Thoracic aorta (tissue), 2 donors: ENCODE measurements around the gene CD2BP2. TPM values are rescaled to one million over a fixed set of nuclear protein-coding genes. Genes with fewer than 3 reads are reported as not detected.

Experiments
- ATAC-seq: fragments of 150-250 bp; one replicate; pipeline ENCODE4 v1.8.0; 2017; ENCODE audit warnings: low read depth; ENCODE audit not compliant: insufficient number of reproducible peaks, low FRiP score
- DNase-seq: peaks from one replicate; pipeline ENCODE4 v3.0.0-alpha.2; 2020; ENCODE audit warnings: low spot score
- H3K27ac ChIP-seq, 2 donors: fragments of 200-600 bp; sonication (generic); 1 replicate in 1 of 2; 2 replicates in 1 of 2; pipeline ENCODE4 v1.5.1; 2016; ENCODE audit warnings: mild to moderate bottlenecking in 2 of 2, moderate library complexity in 2 of 2
- H3K27me3 ChIP-seq: fragments of 200-600 bp; sonication (generic); replicated peaks from 2 replicates; pipeline ENCODE4 v1.6.0; 2016; ENCODE audit warnings: mild to moderate bottlenecking; ENCODE audit not compliant: insufficient read depth
- H3K36me3 ChIP-seq: fragments of 200-600 bp; sonication (generic); one replicate; pipeline ENCODE4 v1.5.1; 2016
- H3K4me1 ChIP-seq, 2 donors: fragments of 200-600 bp; sonication (generic); 1 replicate in 1 of 2; 2 replicates in 1 of 2; pipeline versions ENCODE4 v1.5.1 to v1.6.0; 2016; ENCODE audit warnings: low read depth in 2 of 2, mild to moderate bottlenecking in 1 of 2; ENCODE audit not compliant: control insufficient read depth in 1 of 2
- H3K4me3 ChIP-seq: fragments of 200-600 bp; sonication (generic); 2 replicates; pipeline ENCODE4 v1.5.1; 2016; ENCODE audit warnings: mild to moderate bottlenecking
- H3K9me3 ChIP-seq: fragments of 200-600 bp; sonication (generic); 2 replicates; pipeline ENCODE4 v1.5.1; 2016
- CTCF ChIP-seq: fragments of 200-600 bp; sonication (generic); IDR thresholded peaks from one replicate; pipeline ENCODE4 v1.5.1; 2019; ENCODE audit warnings: antibody characterized with exemption
- total RNA-seq, 2 donors: library from RNA; depleted of rRNA; stranded (reverse); fragments of >200 nt; gene quantifications; one replicate each; pipeline versions ENCODE4 v1.1.0 to v1.2.3, GENCODE V29; 2016

CD2BP2 gene
- total RNA-seq, 2 donors from 2014 or later: 31.4 to 52.0 TPM

- TF ChIP-seq CTCF: no peak
- Histone ChIP-seq H3K4me3 (no peak overlapping the region), H3K27ac (no peak overlapping the region), H3K9me3 (no peaks in the 10 kb centered on the region), H3K27me3 (no peaks in the 10 kb centered on the region), H3K36me3 (no peaks in the 10 kb centered on the region), H3K4me1 (peaks cover 7 to 19% of the 10 kb centered on the region in 2 donors)
- ATAC-seq (no peak), DNase-seq (no peak)
Measured at GRCh38 chr16:30380072-30380802, 25.1 kb upstream of the CD2BP2 start.

- peak overlapping the region; percentile 96 for H3K4me3 ChIP-seq
- ATAC-seq (no peak), DNase-seq (no peak)
- no peaks in the 10 kb centered on the region for H3K36me3 ChIP-seq
- H3K9me3 ChIP-seq: no peaks in the 10 kb centered on the region
- peak overlapping the region; percentile 55 to 100 for H3K27ac ChIP-seq
- H3K27me3 ChIP-seq: no peaks in the 10 kb centered on the region
- peaks cover 7 to 19% of the 10 kb centered on the region in 2 donors for H3K4me1 ChIP-seq
- TF ChIP-seq CTCF: peak; percentile 12
Measured at GRCh38 chr16:30379158-30379783, 24.2 kb upstream of the CD2BP2 start.

GRCh38 chr16:30378236-30379157 lies 23.4 kb upstream of the CD2BP2 start:
- peak overlapping the region; percentile 96 for H3K4me3 ChIP-seq
- peak; percentile 87 for ATAC-seq
- TF ChIP-seq CTCF: no peak

GRCh38 chr16:30377812-30378235 lies 22.7 kb upstream of the CD2BP2 start:
- peak; percentile 74 for ATAC-seq

More at GRCh38 chr16:30378236-30379157, 23.4 kb upstream of the CD2BP2 start:
- DNase-seq: peak; percentile 94
- Histone ChIP-seq H3K36me3 (no peaks in the 10 kb centered on the region), H3K9me3 (no peaks in the 10 kb centered on the region), H3K27me3 (no peaks in the 10 kb centered on the region), H3K4me1 (peaks cover 7 to 19% of the 10 kb centered on the region in 2 donors), H3K27ac (peak overlapping the region; percentile 100)

More at GRCh38 chr16:30377812-30378235, 22.7 kb upstream of the CD2BP2 start:
- H3K4me3 ChIP-seq: peak overlapping the region; percentile 96
- DNase-seq: peak; percentile 85
- H3K36me3 ChIP-seq: no peaks in the 10 kb centered on the region
- H3K27ac ChIP-seq: peak overlapping the region; percentile 100
- H3K9me3 ChIP-seq: no peaks in the 10 kb centered on the region
- H3K27me3 ChIP-seq: no peaks in the 10 kb centered on the region
- H3K4me1 ChIP-seq: peaks cover 7 to 19% of the 10 kb centered on the region in 2 donors
- no peak for TF ChIP-seq CTCF
